ENCODE results near the gene POLR2J3.
"Not testable (repeated sequence)": the region's sequence is repeated elsewhere in the genome, so short reads cannot be mapped to it uniquely, and the experiment has no call there.

DNA sequence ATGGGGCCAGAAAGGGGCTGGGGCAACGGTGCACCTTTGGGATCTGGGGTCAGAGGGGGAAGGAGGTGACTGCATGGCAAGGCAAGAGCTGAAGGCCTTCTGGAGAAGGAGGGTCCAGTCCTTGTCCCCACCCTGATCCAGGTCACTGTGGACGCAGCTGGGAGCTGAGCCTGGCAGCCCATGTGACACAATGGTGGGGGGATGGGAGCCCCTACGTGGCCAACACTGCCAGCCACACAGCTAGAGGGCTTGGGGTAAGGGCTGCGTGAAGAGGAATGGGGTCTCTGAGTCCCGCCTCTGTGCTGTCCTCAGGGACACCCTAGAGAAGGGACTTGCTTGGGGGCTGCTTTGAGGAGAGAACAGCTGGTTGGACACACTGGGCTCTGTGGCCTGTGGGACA, 9.3 kb upstream of the POLR2J3 start:
- TF ChIP-seq, protein P1, sequence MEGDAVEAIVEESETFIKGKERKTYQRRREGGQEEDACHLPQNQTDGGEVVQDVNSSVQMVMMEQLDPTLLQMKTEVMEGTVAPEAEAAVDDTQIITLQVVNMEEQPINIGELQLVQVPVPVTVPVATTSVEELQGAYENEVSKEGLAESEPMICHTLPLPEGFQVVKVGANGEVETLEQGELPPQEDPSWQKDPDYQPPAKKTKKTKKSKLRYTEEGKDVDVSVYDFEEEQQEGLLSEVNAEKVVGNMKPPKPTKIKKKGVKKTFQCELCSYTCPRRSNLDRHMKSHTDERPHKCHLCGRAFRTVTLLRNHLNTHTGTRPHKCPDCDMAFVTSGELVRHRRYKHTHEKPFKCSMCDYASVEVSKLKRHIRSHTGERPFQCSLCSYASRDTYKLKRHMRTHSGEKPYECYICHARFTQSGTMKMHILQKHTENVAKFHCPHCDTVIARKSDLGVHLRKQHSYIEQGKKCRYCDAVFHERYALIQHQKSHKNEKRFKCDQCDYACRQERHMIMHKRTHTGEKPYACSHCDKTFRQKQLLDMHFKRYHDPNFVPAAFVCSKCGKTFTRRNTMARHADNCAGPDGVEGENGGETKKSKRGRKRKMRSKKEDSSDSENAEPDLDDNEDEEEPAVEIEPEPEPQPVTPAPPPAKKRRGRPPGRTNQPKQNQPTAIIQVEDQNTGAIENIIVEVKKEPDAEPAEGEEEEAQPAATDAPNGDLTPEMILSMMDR (IDR thresholded peaks at IDR 0.05), result not testable (repeated sequence)
- not testable (repeated sequence) for TF ChIP-seq ZFX (IDR thresholded peaks at IDR 0.05; ENCODE audit: borderline replicate concordance)
